Dermis microvascular lymphatic vessel endothelial cell (primary cell): ENCODE measurements around the gene TECPR2. TPM values are rescaled to one million over a fixed set of nuclear protein-coding genes. Genes with fewer than 3 reads are reported as not detected.

ENCODE experiments used
- DNase-seq, 2 donors: peaks; one replicate each; pipeline versions ENCODE4 v3.0.0 to v3.0.0-alpha.2; 2010; ENCODE audit warnings: low read depth in 2 of 2
- total RNA-seq: library from RNA; depleted of rRNA; stranded (reverse); fragments of >200 nt; gene quantifications from 2 replicates; pipeline ENCODE4 v1.2.1, GENCODE V29; 2014

TECPR2 gene
- total RNA-seq, 1 donor from 2014 or later, result 6.2 TPM

GRCh38 chr14:102371361-102371760 lies 8.6 kb downstream of the TECPR2 start:
- DNase-seq, result no peak

DNA sequence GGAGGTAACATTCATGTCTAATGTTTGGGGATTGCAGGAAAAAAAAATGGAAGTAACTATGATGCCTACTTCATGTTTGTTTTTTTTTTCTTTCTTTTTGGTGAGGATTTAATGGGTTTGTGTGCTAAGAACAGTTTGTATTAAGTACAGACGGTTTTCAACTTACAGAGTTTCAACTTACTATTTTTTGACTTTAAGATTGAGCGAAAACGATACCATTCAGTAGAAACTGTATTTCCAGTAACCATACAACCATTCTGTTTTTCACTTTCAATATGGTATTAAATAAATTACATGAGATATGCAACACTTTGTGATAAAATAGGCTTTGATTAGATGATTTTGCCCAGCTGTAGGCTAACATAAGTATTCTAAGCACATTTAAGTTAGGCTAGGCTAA lies 10.4 kb downstream of the TECPR2 start:
- no peak for DNase-seq

DNA sequence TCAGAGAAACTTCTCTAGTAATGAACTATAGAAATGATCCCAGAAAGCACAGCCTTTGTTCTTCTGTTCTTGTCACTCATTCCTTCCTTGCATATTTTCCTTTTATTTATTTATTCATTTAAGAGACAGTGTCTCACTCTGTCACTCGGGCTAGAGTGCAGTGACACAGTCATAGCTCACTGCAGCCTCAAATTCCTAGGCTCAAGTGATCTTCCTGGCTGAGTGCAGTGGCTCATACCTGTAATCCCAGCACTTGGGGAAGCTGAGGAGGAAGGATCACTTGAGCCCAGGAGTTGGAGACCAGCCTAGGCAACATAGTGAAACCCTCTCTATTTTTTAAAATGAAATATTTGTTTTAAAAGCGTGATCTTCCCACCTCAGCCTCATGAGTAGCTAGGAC lies 11.5 kb downstream of the TECPR2 start:
- DNase-seq, result no peak

DNA sequence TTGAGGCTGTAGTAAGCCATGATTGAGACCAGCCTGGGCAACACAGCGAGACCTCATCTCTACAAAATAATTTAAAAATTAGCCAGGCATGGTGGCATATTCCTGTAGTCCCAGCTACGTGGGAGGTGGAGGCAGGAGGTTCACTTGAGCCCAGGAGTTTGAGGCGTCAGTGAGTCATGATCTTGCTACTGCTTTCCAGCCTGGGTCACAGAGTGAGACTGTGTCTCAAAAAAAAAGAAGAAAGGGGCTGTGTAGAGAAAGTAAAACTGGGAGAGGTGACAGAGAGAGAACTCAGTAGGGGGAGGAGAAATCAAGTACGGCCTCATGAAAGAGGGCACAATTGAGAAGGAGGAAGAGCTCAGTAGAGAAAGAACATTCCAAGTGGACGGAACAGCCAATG lies 12.4 kb downstream of the TECPR2 start:
- DNase-seq, result no peak

GRCh38 chr14:102377696-102378095 lies 15.0 kb downstream of the TECPR2 start:
- DNase-seq, result no peak

DNA sequence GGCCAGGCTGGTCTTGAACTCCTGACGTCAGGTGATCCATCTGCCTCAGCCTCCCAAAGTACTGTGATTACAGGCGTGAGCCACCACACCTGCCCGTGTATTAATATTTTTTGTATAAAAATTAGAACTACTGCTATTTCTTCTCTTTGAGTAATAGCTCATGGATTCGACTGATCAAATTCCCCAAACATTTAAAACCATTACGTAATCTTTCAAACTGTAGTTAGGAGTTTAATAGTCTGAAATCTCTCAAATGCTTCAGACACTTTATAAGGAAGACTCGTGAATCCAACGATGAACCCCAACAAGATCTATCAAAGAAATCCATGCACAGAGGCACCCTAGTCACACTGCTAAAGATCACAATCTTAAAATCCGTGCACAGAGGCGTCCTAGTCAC lies 16.1 kb downstream of the TECPR2 start:
- no peak for DNase-seq

- no peak for DNase-seq
Observed at GRCh38 chr14:102387086-102387485, 24.3 kb downstream of the TECPR2 start.

DNA sequence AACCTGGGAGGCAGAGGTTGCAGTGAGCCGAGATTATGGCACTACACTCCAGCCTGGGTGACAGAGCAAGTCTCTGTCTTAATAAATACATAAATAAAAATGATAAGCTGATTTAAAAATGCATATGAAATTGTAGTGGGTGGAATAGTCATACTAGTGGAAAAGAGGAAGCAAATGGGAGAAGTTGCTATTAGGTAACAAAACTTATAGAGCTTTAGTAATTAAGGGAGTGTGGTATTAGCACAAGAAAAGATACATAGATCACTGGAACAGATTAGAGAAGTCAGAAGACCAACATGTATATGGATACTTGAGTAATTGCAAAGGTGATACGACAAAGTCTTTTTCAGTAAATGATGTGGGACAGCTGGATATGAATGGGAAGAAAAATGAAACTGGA lies 26.5 kb downstream of the TECPR2 start:
- DNase-seq, result no peak

DNA sequence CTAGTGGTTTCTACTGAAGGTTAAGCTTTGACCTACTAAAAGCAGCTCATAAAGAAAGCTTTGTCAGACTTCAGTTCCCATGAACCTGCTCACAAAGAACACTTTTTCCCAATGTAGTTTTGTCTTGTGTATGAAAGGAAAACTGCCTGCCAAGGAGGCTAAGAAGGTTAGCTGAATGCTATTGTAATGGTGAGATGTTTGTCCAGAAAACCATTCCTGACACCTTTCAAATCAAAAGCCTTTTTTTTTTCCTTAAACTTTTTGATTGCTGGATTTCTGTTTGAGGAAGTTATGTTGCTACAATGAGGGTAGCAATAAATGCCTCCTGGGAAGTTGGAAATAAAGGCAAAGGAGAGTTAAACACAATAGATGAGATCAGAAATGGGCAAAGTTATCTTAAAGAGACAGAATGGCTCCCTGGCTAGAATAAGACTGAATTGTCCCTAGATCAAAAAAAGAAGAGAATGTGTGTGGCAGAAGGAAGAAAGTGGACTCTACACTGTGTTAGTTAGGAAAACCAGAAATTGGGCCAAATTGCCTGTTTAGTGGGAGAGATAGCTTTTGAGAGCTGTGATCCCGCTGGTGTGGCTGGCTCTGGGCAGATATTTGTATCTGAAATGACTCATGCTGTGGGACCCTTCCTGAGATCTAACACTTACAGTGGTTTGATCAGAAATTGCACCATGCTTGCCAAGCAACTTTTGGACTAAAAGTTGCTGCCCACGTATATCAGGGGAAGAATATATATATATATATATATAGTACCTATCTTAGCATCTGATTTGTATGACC lies 27.5 kb downstream of the TECPR2 start:
- DNase-seq, result peak in 1 of 2 donors; percentile 75

DNA sequence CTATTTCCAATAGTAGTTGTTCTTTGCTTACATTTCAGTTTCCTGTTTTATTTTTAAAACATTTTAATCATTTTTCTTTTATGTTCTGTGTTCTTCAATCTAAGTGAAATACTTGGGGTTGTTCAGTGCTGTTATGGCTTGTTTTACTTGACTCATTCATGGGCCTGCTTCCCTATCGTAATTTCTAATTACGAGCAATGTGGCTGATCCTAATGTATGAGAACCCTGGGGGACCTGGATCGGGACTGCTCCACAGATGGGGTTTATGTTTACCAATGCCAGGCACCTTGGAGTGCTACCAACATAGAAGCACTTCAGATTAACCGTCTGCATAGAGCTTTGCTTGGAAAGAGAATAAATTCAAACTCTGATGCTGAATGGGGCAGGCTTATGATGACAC lies 29.8 kb downstream of the TECPR2 start:
- DNase-seq, result no peak

- DNase-seq, result no peak
Observed at GRCh38 chr14:102394717-102395375, 32.1 kb downstream of the TECPR2 start.

DNA sequence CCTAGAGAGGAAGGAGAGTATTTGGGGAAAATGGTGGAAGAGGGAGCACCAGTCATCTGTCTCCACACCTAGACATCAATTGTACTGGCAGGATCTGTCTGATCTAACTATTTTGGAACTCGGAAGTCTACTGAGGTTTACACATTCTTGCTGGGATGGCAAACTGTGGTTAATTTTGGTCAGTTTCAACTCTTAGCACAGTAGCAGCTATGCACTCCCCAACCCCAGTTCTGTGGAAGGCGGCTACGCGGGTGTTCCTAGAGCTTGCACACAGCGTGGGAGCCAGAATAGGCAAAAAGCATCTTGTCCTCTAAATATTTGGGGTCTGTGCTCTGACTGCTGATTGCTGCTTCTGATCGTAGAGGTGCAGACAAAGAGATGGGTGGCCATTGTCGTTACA lies 33.8 kb downstream of the TECPR2 start:
- DNase-seq, result no peak

- DNase-seq, result no peak
Observed at GRCh38 chr14:102403028-102403427, 40.3 kb downstream of the TECPR2 start.

DNA sequence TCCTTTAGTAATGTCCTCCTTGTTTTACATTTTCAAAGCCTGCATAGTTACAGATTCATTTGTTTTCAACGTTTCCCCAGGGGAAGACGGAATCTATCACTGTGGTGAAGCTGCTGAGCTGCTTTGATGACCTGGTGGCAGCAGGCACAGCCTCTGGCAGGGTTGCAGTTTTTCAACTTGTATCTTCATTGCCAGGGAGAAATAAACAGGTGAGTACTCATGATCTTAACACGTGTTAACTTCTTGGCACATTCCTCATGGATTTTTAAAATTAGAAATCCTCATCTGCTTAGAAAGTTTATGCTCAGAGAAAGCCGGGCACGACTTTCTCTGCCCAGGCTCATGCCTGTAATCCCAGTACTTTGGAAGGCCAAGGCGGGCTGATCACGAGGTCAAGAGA lies 44.5 kb downstream of the TECPR2 start:
- no peak for DNase-seq

DNA sequence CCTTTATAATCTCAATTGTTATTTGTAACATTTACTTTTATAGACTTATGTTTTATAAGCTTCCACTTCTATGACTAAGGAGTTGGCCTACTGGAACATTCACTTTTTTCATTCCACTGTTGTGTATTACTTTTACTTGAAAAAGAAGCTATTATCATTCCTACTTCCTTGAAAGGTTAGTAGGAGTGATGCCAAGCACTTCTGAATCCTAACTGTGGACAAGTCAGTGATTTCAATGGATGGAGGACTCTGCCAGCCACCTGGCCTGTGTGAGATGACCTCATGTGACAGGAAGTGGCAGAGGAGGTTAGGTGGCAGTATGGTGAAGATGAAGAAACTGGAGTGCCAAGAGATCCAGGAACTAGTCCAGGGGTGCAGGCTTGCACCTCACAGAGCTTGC lies 46.0 kb downstream of the TECPR2 start:
- DNase-seq, result no peak

- DNase-seq, result no peak
Observed at GRCh38 chr14:102415671-102416070, 52.9 kb downstream of the TECPR2 start.

DNA sequence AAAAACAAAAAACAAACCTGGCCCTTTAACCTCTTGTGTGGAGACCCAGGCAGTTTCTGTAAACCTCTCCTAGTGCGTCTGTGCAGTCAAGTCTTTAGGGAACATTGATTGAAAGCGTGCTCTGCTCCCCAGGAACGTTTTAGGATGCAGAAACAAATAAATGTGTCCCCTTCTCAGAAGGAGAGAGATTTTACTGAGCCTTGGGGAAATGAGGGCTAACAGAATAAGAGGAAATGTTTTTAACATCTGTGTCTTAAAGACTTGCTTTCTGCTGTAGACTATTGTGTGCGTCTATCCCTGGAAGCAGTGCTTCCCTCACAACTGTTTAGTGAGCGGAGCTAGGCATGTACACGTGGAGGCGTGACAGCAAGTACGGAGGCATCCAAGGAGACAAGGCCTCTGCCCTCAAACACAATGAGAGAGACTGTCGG lies 54.3 kb downstream of the TECPR2 start:
- no peak for DNase-seq

DNA sequence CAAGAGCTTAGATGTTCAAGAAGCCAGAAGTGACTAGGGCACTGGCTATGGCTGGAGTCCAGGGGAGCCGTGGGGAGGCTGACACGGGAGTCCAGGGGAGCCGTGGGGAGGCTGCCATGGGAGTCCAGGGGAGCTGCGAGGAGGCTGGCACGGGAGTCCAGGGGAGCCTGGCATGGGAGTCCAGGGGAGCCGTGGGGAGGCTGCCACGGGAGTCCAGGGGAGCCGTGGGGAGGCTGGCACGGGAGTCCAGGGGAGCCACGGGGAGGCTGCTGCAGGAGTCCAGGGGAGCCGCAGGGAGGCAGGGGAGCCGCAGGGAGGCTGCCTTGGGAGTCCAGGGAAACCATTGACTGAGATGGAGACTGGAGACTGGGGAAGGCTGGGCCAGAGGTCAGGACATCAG lies 54.9 kb downstream of the TECPR2 start:
- no peak for DNase-seq

GRCh38 chr14:102418169-102418852 lies 55.6 kb downstream of the TECPR2 start:
- no peak for DNase-seq

DNA sequence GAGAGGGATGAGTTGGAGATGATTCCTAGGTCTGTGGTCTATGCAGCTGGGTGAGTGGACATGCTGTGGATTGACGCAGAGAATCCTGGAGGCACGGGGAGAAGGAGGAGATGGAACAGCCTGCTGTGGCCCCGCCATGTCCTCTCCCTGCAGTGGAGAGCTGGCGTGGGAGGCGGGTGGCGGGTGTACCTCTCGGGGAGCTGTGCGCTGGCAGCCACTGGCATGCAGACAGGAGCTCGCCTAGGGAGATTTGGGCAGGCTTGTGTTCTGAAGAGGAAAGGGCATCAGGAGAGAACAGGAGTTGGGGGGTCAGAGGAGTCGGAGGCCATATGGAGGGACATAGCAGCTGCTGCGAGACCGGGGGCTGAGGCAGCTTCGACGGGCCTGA lies 56.1 kb downstream of the TECPR2 start:
- no peak for DNase-seq

DNA sequence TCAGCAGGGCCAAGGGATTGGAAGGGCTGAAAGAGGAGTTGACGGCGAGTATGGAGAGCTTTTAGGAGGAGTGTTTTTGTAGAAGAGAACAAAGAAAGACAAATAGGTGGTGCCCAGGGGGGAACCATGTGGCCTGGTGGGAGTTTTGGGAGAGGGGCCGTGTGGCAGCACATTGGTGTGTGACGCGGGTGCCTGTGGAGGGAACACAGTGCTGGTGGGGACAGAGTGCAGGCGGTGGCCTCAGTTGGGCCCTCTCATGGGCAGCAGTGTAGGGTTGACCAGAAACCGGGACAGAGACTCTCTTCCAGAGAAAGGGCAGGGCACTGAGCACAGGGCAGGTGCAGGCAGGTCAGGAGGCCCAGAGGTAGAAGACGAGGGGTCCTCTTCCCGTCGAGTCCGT lies 56.5 kb downstream of the TECPR2 start:
- DNase-seq, result no peak

DNA sequence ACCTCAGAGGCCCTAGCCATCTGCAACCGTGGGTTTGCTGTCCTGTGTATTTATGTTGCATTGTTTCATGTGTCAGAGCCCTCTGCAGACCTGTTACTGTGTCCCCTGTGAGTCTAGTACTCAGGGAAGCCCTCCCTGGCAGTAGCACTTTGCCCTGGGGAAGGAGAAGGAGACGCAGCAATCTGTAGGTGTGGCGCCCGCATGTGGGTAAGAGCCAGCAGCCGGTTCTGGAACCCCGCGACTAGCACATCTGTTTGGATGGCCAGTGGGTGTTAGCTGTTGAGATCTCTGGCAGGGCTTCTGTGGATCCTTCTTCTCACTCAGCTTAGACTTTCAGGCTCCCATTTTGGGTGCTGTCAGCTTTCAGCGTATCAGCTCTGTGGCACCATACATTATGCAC lies 57.0 kb downstream of the TECPR2 start:
- no peak for DNase-seq
